Myocyte (in vitro differentiated cells): ENCODE results near the gene OR51A4. TPM values are rescaled to one million over a fixed set of nuclear protein-coding genes. Genes with fewer than 3 reads are reported as not detected.
"Not testable (repeated sequence)": the region's sequence is repeated elsewhere in the genome, so short reads cannot be mapped to it uniquely, and the experiment has no call there.

Source experiments
- DNase-seq: peaks from one replicate; pipeline ENCODE4 v3.0.0-alpha.2; 2012; ENCODE audit warnings: low read depth
- polyA plus RNA-seq: library from polyadenylated mRNA; unstranded; fragments of >200 nt; gene quantifications from one replicate; pipeline ENCODE4 v1.2.1, GENCODE V29; 2012; ENCODE audit warnings: missing spikeins
- total RNA-seq: library from RNA; depleted of rRNA; stranded (reverse); fragments of >200 nt; gene quantifications from 2 replicates; pipeline ENCODE4 v1.2.3, GENCODE V29; 2014

Gene OR51A4, protein sequence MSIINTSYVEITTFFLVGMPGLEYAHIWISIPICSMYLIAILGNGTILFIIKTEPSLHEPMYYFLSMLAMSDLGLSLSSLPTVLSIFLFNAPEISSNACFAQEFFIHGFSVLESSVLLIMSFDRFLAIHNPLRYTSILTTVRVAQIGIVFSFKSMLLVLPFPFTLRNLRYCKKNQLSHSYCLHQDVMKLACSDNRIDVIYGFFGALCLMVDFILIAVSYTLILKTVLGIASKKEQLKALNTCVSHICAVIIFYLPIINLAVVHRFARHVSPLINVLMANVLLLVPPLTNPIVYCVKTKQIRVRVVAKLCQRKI
- total RNA-seq = not detected in 2 replicates
- not detected for polyA plus RNA-seq

DNA sequence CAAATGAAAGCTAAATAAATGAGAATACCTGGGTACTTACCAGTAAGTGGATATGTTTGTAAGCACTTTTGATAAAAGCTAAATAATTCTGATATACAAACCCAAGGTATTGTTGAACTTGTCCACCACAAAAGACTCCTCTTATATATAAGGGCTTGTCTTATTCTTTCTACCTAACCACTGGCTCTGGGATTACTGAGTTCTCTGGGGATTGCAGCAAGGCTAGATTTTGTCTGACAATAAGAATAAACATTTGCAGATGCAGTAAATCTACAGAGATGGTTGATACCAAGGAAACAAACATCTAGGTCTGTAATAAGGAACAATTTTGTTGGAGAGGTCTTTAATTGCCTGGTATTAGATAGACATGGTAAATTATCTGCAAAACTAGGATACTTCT is at the start of gene OR51A4:
TSS of gene OR51A4 (minus strand) at position 101 of the 400 bp plus-strand sequence. CDS start 505 bp downstream, outside the sequence.
- no peak for DNase-seq

DNA sequence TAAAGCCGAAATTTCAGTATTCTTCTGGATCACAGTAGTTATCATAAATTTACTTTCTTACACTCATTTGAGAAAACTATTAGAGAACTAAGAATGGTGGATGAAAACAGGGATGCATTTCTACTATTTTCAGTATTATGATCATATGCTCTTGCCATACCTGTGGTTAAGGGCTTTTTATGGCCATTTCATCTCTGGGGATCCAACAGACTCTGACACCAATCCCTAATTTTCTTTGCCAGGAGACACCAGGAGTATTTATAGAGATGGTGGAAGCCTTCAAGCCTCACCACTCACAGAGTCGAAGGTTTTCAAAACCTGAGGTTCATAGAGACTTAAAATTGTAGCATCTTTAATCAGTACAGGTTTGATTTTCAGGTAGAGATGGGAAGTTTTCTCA is 47.1 kb upstream of the OR51A4 start, which contains the start of gene OR51L1:
TSS of gene OR51L1 (plus strand) at position 301 of the 400 bp plus-strand sequence. CDS start 4,132 bp downstream, outside the sequence.
- no peak for DNase-seq

DNA sequence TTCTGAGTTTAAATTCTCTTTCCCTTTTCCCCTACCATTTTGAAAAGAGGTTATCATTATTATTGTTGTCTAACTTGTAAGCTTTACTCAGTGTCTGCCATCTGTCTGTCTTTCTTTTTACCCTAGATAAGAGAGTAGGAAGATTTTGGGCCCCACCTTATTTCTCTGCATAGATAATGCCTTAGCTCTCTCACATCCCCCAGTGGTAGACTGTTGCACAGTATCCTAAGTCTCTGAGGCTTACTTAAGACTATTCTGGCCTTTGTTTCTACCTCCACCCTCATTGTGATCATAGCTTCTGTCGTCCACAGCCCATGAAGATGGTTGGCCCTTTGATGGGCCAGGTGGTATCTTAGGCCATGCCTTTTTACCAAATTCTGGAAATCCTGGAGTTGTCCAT is 43.7 kb upstream of the OR51A4 start:
- DNase-seq = peak; percentile 18

DNA sequence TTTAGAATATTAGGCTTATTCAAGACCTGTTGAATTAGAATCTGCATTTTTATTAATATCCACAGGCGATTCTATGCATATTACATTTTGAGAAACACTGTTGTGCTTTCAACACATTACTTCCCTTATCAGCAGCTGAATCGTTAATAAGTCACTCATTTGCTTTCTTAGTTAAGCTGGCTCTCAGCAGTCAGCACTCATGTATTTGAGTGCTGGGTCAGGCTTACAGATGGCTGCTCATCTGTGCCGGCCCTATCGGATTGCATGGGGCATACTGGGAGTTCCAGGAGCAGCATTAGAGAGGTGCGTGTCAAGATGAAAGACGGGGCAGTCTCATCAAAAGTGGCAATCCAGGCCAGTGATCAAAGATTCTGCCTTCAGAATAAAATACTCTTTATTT is 36.4 kb upstream of the OR51A4 start:
- DNase-seq = no peak

DNA sequence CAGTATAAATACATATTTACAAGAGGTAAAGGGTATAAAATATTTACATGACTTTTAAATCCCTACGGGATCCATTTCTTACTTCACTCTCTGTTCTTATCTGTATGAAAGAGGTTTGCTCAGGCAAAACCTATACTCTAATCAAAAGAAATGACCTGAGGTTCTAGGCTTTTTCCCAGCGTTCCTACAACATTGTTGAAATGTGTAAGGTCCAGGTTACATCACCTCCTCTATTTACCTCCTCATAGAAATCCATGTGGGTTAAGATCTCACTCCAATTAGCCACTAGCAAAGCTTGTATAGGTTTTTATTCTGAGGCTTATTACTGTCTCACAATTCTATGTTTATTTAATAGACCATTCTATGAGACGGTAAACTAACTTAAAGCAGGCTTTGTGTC is 35.3 kb upstream of the OR51A4 start:
- DNase-seq = no peak

DNA sequence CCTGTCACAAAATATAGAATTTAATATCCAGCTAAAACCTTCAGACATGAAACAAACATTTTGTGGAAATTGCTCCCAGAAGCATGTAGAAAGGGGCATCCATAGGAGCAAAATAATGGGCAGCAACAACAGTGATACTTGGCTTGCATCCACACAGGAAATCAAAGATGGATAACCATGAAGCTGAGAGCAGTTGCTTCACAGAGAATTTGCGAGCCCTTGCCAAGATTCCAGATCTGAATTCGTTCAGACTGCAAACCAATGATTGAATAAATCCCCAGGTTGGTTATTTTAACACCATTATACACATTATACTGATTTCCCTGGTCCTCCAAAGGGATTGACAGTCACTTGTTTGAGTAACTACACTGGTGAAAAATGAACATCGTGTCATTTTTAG is 31.6 kb upstream of the OR51A4 start:
- no peak for DNase-seq

DNA sequence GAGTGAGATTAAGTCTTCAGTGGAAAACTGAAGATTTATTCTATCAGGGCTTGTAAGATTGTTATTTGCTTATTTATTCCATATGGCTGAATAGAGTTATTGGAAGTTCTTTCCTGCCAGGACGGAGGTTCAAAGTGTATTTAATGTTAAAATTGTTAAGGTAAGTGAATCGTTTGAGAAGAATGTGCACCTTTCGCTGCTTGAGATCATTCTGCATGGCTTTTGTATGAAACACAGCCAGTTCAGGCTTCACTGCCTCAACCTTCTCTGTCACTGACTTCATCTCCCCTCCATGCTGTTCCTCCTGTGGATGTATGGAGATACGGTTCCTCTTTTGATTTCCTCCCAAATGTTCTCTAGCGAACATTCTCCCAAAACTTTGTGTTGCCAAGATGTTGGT is 28.0 kb upstream of the OR51A4 start:
- DNase-seq = no peak

DNA sequence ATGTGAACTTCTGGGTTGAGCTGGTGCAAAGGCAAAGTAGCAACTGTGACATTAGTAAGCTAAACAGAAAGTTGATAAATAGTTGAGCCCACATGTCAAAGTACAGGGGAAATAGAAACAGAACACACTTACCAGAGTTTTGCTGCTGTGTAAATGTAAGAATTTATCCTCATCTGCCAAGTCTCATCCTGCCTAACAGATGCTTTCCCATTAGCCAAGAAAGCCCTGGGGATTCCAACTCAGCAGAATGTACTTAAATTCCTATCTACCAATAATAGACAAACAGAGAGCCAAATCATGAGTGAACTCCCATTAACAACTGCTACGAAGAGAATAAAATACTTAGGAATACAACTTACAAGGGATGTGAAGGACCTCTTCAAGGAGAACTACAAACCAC is 15.4 kb upstream of the OR51A4 start:
- DNase-seq = peak; percentile 25

DNA sequence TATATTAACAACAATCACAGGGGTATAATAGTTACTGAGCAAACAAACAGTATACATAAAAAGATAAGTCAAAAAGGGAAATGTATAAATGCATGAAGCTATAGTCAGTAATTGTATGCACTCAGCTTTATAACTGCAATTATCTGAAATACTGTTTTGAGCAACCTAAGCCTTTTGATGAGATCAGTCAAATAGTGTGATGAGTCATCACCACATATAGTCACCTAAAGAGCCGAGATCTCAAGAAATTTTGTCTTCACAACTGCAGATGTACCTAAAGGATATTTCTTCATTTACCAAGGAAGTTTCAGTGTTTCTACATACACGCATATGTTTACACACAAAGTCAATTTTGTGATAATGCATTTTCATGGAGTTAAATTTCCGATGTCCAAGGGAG is 13.5 kb upstream of the OR51A4 start:
- no peak for DNase-seq

DNA sequence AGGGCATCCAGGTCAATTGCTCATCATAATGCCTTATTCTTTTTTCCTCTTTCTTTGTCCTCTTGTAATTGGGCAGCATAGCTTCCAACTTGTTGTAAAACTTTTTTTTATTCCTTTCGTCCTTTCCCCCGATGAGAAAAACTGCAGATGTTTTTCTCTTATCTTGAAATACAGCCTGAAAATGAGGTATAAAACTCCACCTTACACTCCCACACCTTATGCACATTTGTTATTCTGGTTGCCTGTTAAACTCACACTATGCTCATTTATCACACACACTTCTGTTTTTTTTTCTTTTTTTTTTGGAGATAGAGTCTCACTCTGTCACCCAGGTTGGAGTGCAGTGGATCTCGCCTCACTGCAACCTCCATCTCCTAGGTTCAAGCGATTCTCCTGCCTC is 10.0 kb upstream of the OR51A4 start:
- no peak for DNase-seq

DNA sequence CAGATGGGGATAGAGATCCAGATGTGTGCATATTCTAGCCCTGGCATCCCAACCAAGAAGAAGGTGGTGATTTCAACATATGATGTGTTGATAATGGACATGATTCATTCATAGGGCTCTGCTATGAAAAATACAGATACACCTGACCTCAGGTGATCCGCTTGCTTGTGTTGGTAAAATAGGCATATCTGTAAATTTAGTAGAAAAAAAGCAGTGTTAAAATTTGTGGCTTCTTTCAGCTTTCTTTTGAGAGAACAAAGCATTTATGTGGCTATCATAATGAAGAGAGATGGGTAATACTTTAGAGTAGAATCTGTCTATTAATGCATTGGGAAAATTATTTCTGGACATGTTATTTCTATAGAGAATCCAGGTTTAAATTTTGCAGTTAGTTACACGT is 8.2 kb upstream of the OR51A4 start, which contains the start of gene OR51A2:
TSS of gene OR51A2 (minus strand) at position 101 of the 400 bp plus-strand sequence. CDS start at position 101, 0 bp downstream.
- DNase-seq = not testable (repeated sequence)

DNA sequence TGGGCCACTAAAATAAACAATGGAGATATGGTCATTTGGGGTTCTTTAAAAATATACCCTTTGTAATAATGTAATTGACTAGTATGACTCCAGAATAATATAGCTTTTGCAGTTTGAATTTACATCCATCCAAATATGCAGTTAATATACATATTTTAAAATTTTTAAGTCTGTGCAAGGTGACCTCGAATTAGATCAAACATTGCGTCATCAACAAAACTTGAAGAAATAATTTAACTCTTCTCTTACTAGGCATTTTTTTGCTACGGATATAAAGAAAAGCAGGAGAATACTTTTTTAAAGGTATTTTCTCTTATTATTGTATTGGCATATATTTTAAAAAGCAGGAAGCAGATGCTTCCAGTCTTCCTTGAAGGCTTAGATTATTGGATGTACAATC is 10.7 kb downstream of the OR51A4 start:
- DNase-seq = no peak

DNA sequence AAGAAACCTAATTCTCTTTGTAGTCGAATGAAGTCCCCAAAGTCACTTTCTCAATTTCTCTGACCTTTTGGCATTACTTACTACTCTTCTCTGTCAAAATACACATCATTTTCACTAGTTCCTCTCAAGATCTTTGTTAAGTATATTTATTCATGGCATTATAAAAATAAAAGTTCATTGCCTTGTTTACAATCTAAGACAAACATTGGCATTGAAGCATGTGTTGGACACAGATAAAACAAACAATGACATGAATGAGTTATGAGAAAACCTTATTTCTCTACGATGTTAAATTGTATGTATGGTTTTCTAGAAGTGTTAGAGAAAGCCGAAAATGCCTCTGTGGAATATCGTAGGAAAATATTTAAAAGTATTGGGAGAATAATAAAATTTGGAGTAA is 14.7 kb downstream of the OR51A4 start:
- DNase-seq = no peak

DNA sequence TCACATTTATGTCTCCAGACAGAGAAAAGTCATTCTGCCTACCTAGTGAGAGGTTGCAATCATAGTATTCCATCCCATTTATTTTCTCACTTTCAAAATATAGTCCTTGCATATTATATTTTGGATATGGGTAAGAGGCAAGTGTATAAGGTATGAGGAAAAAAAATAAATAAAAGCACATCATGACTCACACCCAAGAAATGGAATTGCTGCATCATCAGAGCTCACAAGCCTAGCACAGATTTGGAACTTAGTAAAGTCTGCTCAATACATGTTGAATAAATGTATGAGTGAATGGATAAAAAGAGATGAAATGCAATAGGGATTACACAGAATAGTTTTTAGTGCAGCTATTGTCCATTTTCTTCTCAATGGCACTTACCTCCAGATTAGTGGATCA is 20.8 kb downstream of the OR51A4 start:
- DNase-seq = no peak

DNA sequence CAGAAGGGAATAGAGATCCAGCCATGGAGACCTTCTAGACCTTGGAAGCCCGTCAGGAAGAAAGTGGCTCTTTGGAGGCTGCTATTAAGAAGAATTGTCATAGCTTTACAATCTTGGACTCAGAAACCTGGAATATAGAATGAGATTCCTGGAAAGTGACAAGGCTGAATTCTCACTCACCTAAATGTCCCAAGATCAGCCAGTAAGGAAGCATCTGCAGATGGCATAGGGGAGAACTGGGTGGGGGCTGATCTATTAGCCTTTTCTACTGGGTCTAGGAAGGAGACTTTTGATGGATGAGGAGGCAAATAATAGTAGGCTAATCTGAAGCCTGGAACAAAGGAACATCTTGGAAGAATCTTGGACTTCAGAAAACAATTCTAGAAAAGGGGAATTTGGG is 23.2 kb downstream of the OR51A4 start, which contains the start of gene OR51G1:
TSS of gene OR51G1 (minus strand) at position 101 of the 400 bp plus-strand sequence. CDS start at position 101, 0 bp downstream.
- DNase-seq = no peak

DNA sequence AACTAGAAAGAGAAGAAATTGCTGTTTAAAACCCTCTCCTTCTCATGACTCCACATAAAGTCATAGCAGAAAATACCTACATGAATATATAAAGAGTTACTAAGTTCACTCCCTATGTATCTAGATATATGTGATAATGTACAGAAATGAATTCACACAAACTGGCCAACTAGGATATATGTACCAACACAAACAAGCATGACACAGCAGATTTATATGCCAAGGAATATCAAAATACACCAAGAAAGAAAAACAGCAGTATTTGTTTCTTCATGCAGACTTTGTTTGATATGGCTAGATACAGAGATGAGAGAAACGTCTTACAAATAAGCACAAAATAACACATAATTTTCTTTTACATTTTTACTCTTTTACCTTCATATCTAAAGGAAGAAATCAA is 25.1 kb downstream of the OR51A4 start:
- DNase-seq = no peak

DNA sequence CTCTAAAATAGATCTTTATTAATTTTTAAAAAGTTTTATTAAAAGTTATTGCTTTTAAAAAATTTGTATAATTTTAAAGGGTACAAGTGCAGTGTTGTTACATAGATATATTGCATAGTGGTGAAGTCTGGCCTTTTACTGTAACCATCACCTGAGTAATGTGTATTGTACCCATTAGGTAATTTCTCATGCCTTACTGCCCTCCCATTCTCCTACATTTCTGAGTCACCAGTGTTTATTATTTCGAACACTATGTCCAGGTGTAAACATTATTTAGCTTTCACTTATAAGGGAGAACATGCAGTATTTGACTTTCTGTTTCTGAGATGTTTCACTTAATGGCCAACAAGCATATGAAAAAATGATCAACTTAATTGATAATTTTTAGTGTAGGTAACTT is 25.6 kb downstream of the OR51A4 start:
- DNase-seq = no peak

DNA sequence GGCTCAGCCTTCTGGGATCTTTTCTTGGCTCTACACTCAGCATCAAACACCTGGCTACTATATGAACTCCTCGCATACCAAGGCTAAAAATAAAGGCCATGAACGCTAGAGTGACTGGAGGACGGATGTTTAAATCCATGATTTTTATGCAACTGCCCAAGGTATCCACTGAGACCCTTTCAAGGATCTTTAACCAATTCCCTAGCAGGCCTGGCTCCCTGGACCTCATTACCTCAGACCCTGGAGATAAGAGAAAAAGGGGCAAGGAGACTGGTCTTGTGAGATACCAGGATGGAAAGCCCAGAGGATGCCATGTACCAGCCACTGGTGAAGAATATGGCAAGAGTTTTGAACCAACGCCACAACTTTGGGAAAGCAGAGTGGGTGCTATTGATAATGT is 28.2 kb downstream of the OR51A4 start, which contains the start of gene OR51G2:
TSS of gene OR51G2 (minus strand) at position 101 of the 400 bp plus-strand sequence. CDS start 3,687 bp downstream, outside the sequence.
- DNase-seq = no peak

DNA sequence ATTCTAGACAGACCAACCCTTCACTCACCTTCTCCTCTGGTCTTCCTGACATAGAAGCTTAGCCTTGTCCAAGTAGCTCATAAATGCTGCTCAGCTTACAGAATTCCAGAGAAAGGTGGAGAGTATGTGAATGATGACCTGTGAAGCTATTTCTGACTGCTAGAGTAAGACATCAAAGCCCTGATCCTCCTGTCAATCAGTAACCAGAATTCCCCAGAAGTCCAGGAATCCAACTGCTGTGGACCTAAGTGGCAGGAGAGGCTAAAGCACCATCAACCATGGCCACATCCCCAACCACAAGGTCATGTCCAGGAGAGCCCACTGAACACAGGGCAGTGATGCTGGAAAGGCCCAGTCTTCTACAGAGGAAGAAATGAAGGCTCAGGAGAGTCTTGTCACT is 30.8 kb downstream of the OR51A4 start:
- DNase-seq = no peak

DNA sequence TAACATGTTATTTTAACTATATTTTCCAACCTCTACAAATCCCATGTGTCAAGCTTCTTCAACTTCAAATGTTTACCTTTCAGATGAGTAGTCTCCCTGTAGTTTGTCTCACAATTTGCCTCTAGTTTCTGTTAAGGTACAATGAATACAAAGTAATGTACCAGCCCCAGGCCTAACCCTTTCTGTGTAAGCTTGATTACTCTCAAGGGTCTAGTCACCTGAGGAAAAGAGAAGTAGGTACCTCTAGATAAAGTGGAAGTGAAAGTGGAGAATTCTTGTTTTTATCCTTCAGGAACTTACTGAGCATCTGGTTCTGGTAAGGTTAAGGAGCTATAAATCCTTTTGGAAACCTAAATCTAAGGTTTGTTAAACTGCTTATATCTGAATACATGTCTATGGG is 43.9 kb downstream of the OR51A4 start, which contains the start of gene OR51A7:
TSS of gene OR51A7 (plus strand) at position 300 of the 400 bp plus-strand sequence. CDS start 3,587 bp downstream, outside the sequence.
- DNase-seq = no peak
